Osteoblast (primary cell): ENCODE data around the gene CFB. TPM values are rescaled to one million over a fixed set of nuclear protein-coding genes. Genes with fewer than 3 reads are reported as not detected.
A peak's percentile ranks its signal among the peaks of the same experiment; 100 is the strongest.
"Not testable (repeated sequence)": the region's sequence is repeated elsewhere in the genome, so short reads cannot be mapped to it uniquely, and the experiment has no call there.

Source experiments
- DNase-seq: peaks from one replicate; pipeline ENCODE4 v3.0.0; 2011; ENCODE audit warnings: low spot score, mixed read lengths; ENCODE audit not compliant: insufficient read length; ENCODE audit errors: missing footprints
- H2AFZ ChIP-seq: 2 replicates; pipeline ENCODE4 v1.6.0; 2011; ENCODE audit warnings: mild to moderate bottlenecking, low read length
- H3K27ac ChIP-seq: 2 replicates; pipeline ENCODE4 v1.5.1; 2011; ENCODE audit warnings: mild to moderate bottlenecking, low read depth, low read length, moderate library complexity
- H3K27me3 ChIP-seq: 2 replicates; pipeline ENCODE4 v1.6.0; 2012; ENCODE audit warnings: mild to moderate bottlenecking, control low read depth, inconsistent platforms, low read length, moderate library complexity; ENCODE audit not compliant: insufficient read depth
- H3K36me3 ChIP-seq: 2 replicates; pipeline ENCODE4 v1.5.1; 2011; ENCODE audit warnings: mild to moderate bottlenecking, low read length, control low read depth, moderate library complexity; ENCODE audit not compliant: insufficient read depth
- H3K4me1 ChIP-seq: 2 replicates; pipeline ENCODE4 v1.5.1; 2011; ENCODE audit warnings: mild to moderate bottlenecking, low read length, control low read depth, moderate library complexity; ENCODE audit not compliant: insufficient read depth
- H3K4me2 ChIP-seq: 2 replicates; pipeline ENCODE4 v1.6.0; 2011; ENCODE audit warnings: mild to moderate bottlenecking, low read length; ENCODE audit not compliant: insufficient read depth
- H3K4me3 ChIP-seq: fragments of 200-600 bp; sonication (generic); 3 replicates; pipeline ENCODE4 v1.5.1; 2012; ENCODE audit warnings: mild to moderate bottlenecking, low read length, inconsistent platforms; ENCODE audit not compliant: insufficient read depth
- H3K79me2 ChIP-seq: 2 replicates; pipeline ENCODE4 v1.6.0; 2012; ENCODE audit warnings: mild to moderate bottlenecking, low read length, control low read depth, inconsistent platforms; ENCODE audit not compliant: insufficient read depth
- H3K9me3 ChIP-seq: 2 replicates; pipeline ENCODE4 v1.5.1; 2011; ENCODE audit warnings: low read depth, low read length, control low read depth
- H4K20me1 ChIP-seq: 2 replicates; pipeline ENCODE4 v1.6.0; 2012; ENCODE audit warnings: mild to moderate bottlenecking, low read length, control low read depth; ENCODE audit not compliant: insufficient read depth
- CTCF ChIP-seq: IDR thresholded peaks from 2 replicates; pipeline ENCODE4 v1.5.1; 2011; ENCODE audit warnings: mild to moderate bottlenecking, low read depth, low read length, moderate library complexity; ENCODE audit errors: extremely low read depth
- total RNA-seq: library from RNA; depleted of rRNA; stranded (reverse); fragments of >200 nt; gene quantifications from 2 replicates; pipeline ENCODE4 v1.2.3, GENCODE V29; 2012

Gene CFB
- total RNA-seq, 1 donor: 26.8 TPM

- no peak for TF ChIP-seq CTCF
- no peaks in the 10 kb centered on the region for H3K4me1 ChIP-seq
Observed at GRCh38 chr6:31978831-31979230, 32.9 kb downstream of the CFB start.

GRCh38 chr6:31979238-31979898, 33.5 kb downstream of the CFB start:
- H3K79me2 ChIP-seq: peaks cover 9% of the 10 kb centered on the region
- H3K27me3 ChIP-seq: no peaks in the 10 kb centered on the region
- no peak overlapping the region for H3K4me2 ChIP-seq
- no peak overlapping the region for H3K4me3 ChIP-seq
- no peaks in the 10 kb centered on the region for H3K9me3 ChIP-seq
- no peak for TF ChIP-seq CTCF
- H3K36me3 ChIP-seq: peaks cover 8% of the 10 kb centered on the region
- H2AFZ ChIP-seq: no peak overlapping the region
- peaks cover 2% of the 10 kb centered on the region for H4K20me1 ChIP-seq
- no peak overlapping the region for H3K27ac ChIP-seq
- no peaks in the 10 kb centered on the region for H3K4me1 ChIP-seq
- peak; percentile 13 for DNase-seq

More at GRCh38 chr6:31978831-31979230, 32.9 kb downstream of the CFB start:
- Histone ChIP-seq H3K27ac (no peak overlapping the region), H3K27me3 (no peaks in the 10 kb centered on the region), H2AFZ (no peak overlapping the region), H3K4me2 (no peak overlapping the region), H4K20me1 (peaks cover 2% of the 10 kb centered on the region), H3K9me3 (no peaks in the 10 kb centered on the region), H3K4me3 (no peak overlapping the region), H3K79me2 (peaks cover 13% of the 10 kb centered on the region), H3K36me3 (peaks cover 8% of the 10 kb centered on the region)
- DNase-seq: peak; percentile 34

GRCh38 chr6:31980195-31980876, 34.4 kb downstream of the CFB start:
- not testable (repeated sequence) for H3K27ac ChIP-seq, H3K9me3 ChIP-seq, H3K4me3 ChIP-seq, H3K4me2 ChIP-seq, H3K36me3 ChIP-seq, H3K79me2 ChIP-seq, H2AFZ ChIP-seq, H3K4me1 ChIP-seq, H3K27me3 ChIP-seq, H4K20me1 ChIP-seq
- DNase-seq: peak; percentile 85

- DNase-seq, H3K27me3 ChIP-seq, H3K4me3 ChIP-seq, H3K36me3 ChIP-seq, H3K4me1 ChIP-seq, H3K79me2 ChIP-seq, H4K20me1 ChIP-seq, H3K9me3 ChIP-seq, H3K27ac ChIP-seq, H2AFZ ChIP-seq, H3K4me2 ChIP-seq: not testable (repeated sequence)
Observed at GRCh38 chr6:31980998-31981397, 35.1 kb downstream of the CFB start.

GRCh38 chr6:31981744-31982143, 35.8 kb downstream of the CFB start, which contains the start of gene C4A:
Gene C4A (plus strand): TSS chr6:31982057. CDS start chr6:31982108, 51 bp downstream.
- not testable (repeated sequence) for H3K4me2 ChIP-seq, H4K20me1 ChIP-seq, H3K27ac ChIP-seq, H2AFZ ChIP-seq, DNase-seq, H3K4me3 ChIP-seq, H3K9me3 ChIP-seq, H3K79me2 ChIP-seq, H3K27me3 ChIP-seq, H3K4me1 ChIP-seq, H3K36me3 ChIP-seq

GRCh38 chr6:31989363-31989762, 43.5 kb downstream of the CFB start:
- H3K9me3 ChIP-seq, H4K20me1 ChIP-seq, DNase-seq, H3K36me3 ChIP-seq, H3K27ac ChIP-seq, H3K79me2 ChIP-seq, H2AFZ ChIP-seq, H3K4me3 ChIP-seq, H3K4me2 ChIP-seq, H3K4me1 ChIP-seq, H3K27me3 ChIP-seq: not testable (repeated sequence)

GRCh38 chr6:31994421-31994820, 48.5 kb downstream of the CFB start:
- H3K79me2 ChIP-seq, H4K20me1 ChIP-seq, H2AFZ ChIP-seq, H3K9me3 ChIP-seq, H3K4me2 ChIP-seq, H3K4me1 ChIP-seq, DNase-seq, H3K27me3 ChIP-seq, H3K27ac ChIP-seq, H3K4me3 ChIP-seq, H3K36me3 ChIP-seq: not testable (repeated sequence)
